Pancreas (tissue), 10 donors: ENCODE data around the gene SLC12A3. TPM values are rescaled to one million over a fixed set of nuclear protein-coding genes. Genes with fewer than 3 reads are reported as not detected.
"Not testable (repeated sequence)": the region's sequence is repeated elsewhere in the genome, so short reads cannot be mapped to it uniquely, and the experiment has no call there.

Source experiments
- ATAC-seq, 4 donors: fragments of 200-7000 bp; cut with Tn5 transposase; one replicate each; pipeline versions ENCODE4 v1.8.0 to v1.9.1; 2020; ENCODE audit warnings: mild to moderate bottlenecking in 4 of 4, moderate library complexity in 4 of 4
- DNase-seq, 6 donors: peaks; one replicate each; pipeline ENCODE4 v3.0.0-alpha.2; 2020
- FAIRE-seq: peaks from 2 replicates; lab custom pipeline; 2012; peaks lifted over from hg19 to GRCh38; lab: Jason Lieb, UNC
- H3K27ac ChIP-seq, 4 donors: fragments of 200-600 bp; sonication (generic); 1 replicate in 3 of 4; 2 replicates in 1 of 4; pipeline versions ENCODE4 v1.5.0 to v1.8.0; 2020
- H3K27me3 ChIP-seq, 4 donors: fragments of 200-600 bp; one replicate each; pipeline ENCODE4 v1.8.0; 2021
- H3K36me3 ChIP-seq, 3 donors: fragments of 200-600 bp; sonication (generic) in 1 of 3; one replicate each; pipeline versions ENCODE4 v1.5.0 to v1.8.0; 2020 to 2021
- H3K4me1 ChIP-seq, 3 donors: fragments of 200-600 bp; one replicate each; pipeline ENCODE4 v1.8.0; 2021
- H3K4me3 ChIP-seq, 4 donors: fragments of 200-600 bp; sonication (generic) in 2 of 4; one replicate each; pipeline versions ENCODE4 v1.5.0 to v1.8.0; 2020 to 2021
- H3K9me3 ChIP-seq, 4 donors: fragments of 200-600 bp; one replicate each; pipeline ENCODE4 v1.8.0; 2021
- WGBS, 2 donors: extraction: QIAGEN DNeasy Blood & Tissue Kit; methylation state at CpG; one replicate each; pipeline ENCODE4 v1.1.7; 2013; 5-methylcytosine and 5-hydroxymethylcytosine counted together
- intact Hi-C, 3 donors: fragments of 100-400 bp; cut with DNase I; formaldehyde crosslinking; loops; one replicate each; pipeline versions ENCODE4 v1.11.1 to v1.14.2; 2022
- polyA plus RNA-seq, 2 donors: library from polyadenylated mRNA; stranded (reverse); fragments of 200-250 nt; gene quantifications; one replicate each; pipeline ENCODE4 v1.2.3, GENCODE V29; 2013
- total RNA-seq, 6 donors: library from RNA; stranded (reverse); fragmentation: NEBNext Ultra II Directional in 4 of 6; extraction: Animal tissue kit (Norgen Biotek cat#: 25700) in 4 of 6; gene quantifications; one replicate each; pipeline versions ENCODE4 v1.2.1 to v1.2.4, GENCODE V29; 2021 to 2023
- TF ChIP-seq, protein P1 (sequence below), 4 donors: fragments of 200-600 bp; sonication (generic) in 3 of 4; IDR thresholded peaks; one replicate each; pipeline versions ENCODE4 v1.5.0 to v1.8.0; 2021; ENCODE audit warnings: antibody characterized with exemption in 4 of 4
- donor health status: healthy with polysubstance abuse.
- donor health status: DM: no; HTN: no; CAD: no; lungs with moderate emphysema.
- donor health status: DM: no; HTN: no; CAD: no.
- donor health status: control.
- donor health status: control.
- donor health status: Bipolar disorder and iron deficiency.
- donor health status: DM: yes; HTN: yes; CAD: no.
- donor health status: DM: no; HTN: no; CAD: no.
- donor health status: DM: no; HTN: no; CAD: no.
- donor health status: DM: yes; HTN: yes; CAD: no.

Gene SLC12A3
- total and polyA plus RNA-seq, 8 donors = 0.04 to 0.12 (median 0.06) TPM; not detected in 1

GRCh38 chr16:56931892-56932720 is 67.1 kb downstream of the SLC12A3 start, which contains the start of gene HERPUD1:
Gene HERPUD1 (plus strand): TSS chr16:56932142. CDS start chr16:56932245, 103 bp downstream.
- peak; percentile 82 to 94 (median 86) for ATAC-seq
- Histone ChIP-seq H3K27ac (peak within 1 kb of the TSS; percentile 99 to 100 (median 99)), H3K27me3 (no peaks in the 10 kb centered on the region), H3K4me3 (peak within 1 kb of the TSS; percentile 99 to 100 (median 99)), H3K9me3 (no peaks in the 10 kb centered on the region), H3K36me3 (peaks cover 0 to 38% (median 17%) of the 10 kb centered on the region in 3 donors), H3K4me1 (peaks cover 4 to 40% (median 8%) of the 10 kb centered on the region in 3 donors)
- peak; percentile 17 for FAIRE-seq
- intact Hi-C loops = loop anchor here in 1 of 3 donors (5.0 kb wide), 1 partner anchor 60 kb away; no protein-coding TSS in a partner anchor
- TF ChIP-seq, protein P1, sequence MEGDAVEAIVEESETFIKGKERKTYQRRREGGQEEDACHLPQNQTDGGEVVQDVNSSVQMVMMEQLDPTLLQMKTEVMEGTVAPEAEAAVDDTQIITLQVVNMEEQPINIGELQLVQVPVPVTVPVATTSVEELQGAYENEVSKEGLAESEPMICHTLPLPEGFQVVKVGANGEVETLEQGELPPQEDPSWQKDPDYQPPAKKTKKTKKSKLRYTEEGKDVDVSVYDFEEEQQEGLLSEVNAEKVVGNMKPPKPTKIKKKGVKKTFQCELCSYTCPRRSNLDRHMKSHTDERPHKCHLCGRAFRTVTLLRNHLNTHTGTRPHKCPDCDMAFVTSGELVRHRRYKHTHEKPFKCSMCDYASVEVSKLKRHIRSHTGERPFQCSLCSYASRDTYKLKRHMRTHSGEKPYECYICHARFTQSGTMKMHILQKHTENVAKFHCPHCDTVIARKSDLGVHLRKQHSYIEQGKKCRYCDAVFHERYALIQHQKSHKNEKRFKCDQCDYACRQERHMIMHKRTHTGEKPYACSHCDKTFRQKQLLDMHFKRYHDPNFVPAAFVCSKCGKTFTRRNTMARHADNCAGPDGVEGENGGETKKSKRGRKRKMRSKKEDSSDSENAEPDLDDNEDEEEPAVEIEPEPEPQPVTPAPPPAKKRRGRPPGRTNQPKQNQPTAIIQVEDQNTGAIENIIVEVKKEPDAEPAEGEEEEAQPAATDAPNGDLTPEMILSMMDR (IDR thresholded peaks at IDR 0.05) = peak in 1 of 4 donors; percentile 6
- WGBS, 2 donors = 0% methylated on average over 76 to 83 of the region's 83 CpGs
- peak; percentile 99 to 100 (median 99) for DNase-seq

DNA sequence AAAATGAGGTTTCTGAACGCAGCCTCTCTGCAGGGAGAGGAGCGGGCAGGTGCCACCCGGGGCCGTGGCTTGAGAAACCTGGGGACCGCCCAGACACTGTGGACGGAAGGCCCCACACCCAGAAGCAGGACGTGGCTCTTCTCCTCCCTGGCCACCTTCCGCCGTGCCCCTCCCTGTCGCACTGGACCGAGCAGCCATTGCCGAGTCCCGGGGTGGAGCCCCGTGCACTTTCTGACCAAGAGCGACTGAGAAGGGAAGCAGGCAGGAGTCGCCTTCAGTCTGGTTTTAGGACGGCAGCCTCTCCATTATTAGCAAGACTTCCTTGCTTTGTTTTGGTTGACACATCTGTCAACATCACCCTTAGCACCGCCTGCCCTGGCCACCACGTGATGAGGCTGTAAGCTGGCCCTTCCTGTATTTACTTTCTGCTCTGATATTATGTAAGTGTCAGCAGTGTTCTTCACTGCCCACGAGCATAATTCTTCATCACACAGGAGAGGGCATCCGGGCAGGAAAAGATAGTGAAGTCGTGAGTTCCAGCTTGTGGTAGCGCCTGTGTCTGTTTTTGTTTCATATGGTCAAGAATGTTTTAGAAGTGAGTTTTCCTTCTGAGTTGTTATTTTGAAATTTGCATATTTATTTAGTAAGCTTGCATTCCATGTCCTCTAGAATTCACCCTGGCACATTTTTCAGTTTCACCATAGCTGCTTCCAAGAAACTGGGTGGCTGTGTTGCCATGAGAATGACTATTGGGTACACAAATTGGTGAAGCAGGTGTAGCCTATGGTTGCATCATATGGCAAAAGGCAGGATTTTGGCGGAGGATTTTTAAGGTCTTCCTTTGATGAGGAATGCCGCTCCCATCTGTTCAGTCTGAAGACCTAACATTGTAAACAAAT is 68.0 kb downstream of the SLC12A3 start:
- TF ChIP-seq, protein P1 (IDR thresholded peaks at IDR 0.05) = no peak
- peak; percentile 78 to 91 (median 81) for DNase-seq
- Histone ChIP-seq H3K4me3 (peak overlapping the region; percentile 99 to 100 (median 99)), H3K36me3 (peaks cover 0 to 47% (median 25%) of the 10 kb centered on the region in 3 donors), H3K4me1 (peaks cover 9 to 49% (median 12%) of the 10 kb centered on the region in 3 donors), H3K9me3 (no peaks in the 10 kb centered on the region), H3K27me3 (no peaks in the 10 kb centered on the region), H3K27ac (peak overlapping the region; percentile 99 to 100 (median 99))
- 1% methylated on average over 25 of the region's 25 CpGs for WGBS, 2 donors
- intact Hi-C loops = loop anchor here in 1 of 3 donors (5.0 kb wide), 1 partner anchor 61 kb away; no protein-coding TSS in a partner anchor
- peak; percentile 43 to 74 (median 63) for ATAC-seq
- FAIRE-seq = no peak

DNA sequence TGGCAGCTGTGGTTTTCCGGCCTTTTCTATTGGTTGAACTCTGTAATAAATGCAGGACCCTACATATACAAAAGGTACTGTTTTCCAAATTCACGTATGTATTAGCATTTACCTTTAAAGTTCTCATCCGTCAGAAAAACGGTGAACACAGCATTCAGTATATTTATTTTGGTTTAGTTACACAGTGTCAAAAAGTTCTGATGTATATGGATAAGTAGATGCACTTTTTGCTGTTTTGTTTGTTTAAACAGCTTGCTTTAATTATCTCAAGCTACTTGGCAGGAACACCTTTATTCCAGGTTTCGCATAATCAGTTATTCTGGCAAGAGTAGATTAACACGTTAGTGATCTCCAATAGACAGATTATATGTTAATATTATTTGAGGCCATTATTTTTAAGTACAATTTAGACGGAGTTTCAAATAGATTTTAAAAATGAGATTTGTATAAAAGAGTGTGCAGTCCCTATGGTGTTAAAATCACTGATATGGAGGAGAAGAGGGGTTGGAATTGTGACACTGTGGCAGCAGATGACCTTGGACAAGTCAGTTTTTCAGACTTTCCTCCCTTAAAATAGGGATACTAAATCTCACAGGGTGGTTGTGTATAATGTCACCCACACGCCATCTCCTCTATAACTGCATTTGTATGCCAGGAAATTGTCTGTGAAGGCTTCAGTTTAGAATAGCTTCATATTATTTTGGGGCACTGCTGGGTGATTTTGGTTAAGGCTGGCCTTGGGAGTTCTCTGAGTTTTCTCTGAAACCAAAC is 69.0 kb downstream of the SLC12A3 start:
- Histone ChIP-seq H3K9me3 (no peaks in the 10 kb centered on the region), H3K27ac (peak overlapping the region; percentile 99 to 100 (median 99)), H3K4me3 (peak overlapping the region; percentile 99 to 100 (median 99)), H3K36me3 (peaks cover 2 to 58% (median 33%) of the 10 kb centered on the region in 3 donors), H3K4me1 (peaks cover 10 to 56% (median 14%) of the 10 kb centered on the region in 3 donors), H3K27me3 (no peaks in the 10 kb centered on the region)
- 3% methylated on average over 8 of the region's 8 CpGs for WGBS, 2 donors
- intact Hi-C loops = loop anchor here in 1 of 3 donors (5.0 kb wide), 1 partner anchor 62 kb away; no protein-coding TSS in a partner anchor
- TF ChIP-seq, protein P1 (IDR thresholded peaks at IDR 0.05) = no peak
- FAIRE-seq (no peak), DNase-seq (no peak), ATAC-seq (no peak)

GRCh38 chr16:56934599-56935145 is 69.7 kb downstream of the SLC12A3 start:
- H3K4me1 ChIP-seq = peaks cover 14 to 62% (median 19%) of the 10 kb centered on the region in 3 donors
- H3K27ac ChIP-seq = peak overlapping the region in 2 of 4 donors; percentile 99 to 100
- H3K36me3 ChIP-seq = peaks cover 8 to 64% (median 39%) of the 10 kb centered on the region in 3 donors
- intact Hi-C loops = loop anchor here in 1 of 3 donors (5.0 kb wide), 1 partner anchor 62 kb away; no protein-coding TSS in a partner anchor
- not testable (repeated sequence) for H3K9me3 ChIP-seq, H3K27me3 ChIP-seq, DNase-seq, FAIRE-seq, ATAC-seq
- 18 to 26% methylated on average over 8 of the region's 8 CpGs for WGBS, 2 donors
- H3K4me3 ChIP-seq = peak overlapping the region; percentile 99 to 100 (median 99)
